CD8-positive, alpha-beta memory T cell (primary cell): ENCODE measurements around the gene ACADS. TPM values are rescaled to one million over a fixed set of nuclear protein-coding genes. Genes with fewer than 3 reads are reported as not detected.

Source experiments
- CTCF ChIA-PET: fragments of 350-600 bp; sonication (Branson Sonifier 250); formaldehyde crosslinking; loops from one replicate; lab custom pipeline; 2021; ENCODE audit warnings: antibody characterized with exemption; lab: Charles Lee
- POLR2A ChIA-PET: fragments of 350-600 bp; sonication (Branson Sonifier 250); formaldehyde crosslinking; loops from one replicate; lab custom pipeline; 2021; ENCODE audit warnings: antibody characterized with exemption; lab: Charles Lee
- DNase-seq, 5 donors: peaks; one replicate each; pipeline versions ENCODE4 v3.0.0 to v3.0.0-alpha.2; 2020 to 2022; ENCODE audit warnings: mixed read lengths in 1 of 5
- H3K27ac ChIP-seq: one replicate; pipeline ENCODE4 v1.7.0; 2013; ENCODE audit warnings: low read depth, mild to moderate bottlenecking, low read length, moderate library complexity
- H3K27me3 ChIP-seq: 2 replicates; pipeline ENCODE4 v1.7.0; 2013; ENCODE audit warnings: low read length, mild to moderate bottlenecking; ENCODE audit not compliant: insufficient read depth, poor library complexity, severe bottlenecking
- H3K36me3 ChIP-seq: 2 replicates; pipeline ENCODE4 v1.7.0; 2013; ENCODE audit warnings: mild to moderate bottlenecking, low read length, moderate library complexity; ENCODE audit not compliant: insufficient read depth
- H3K4me1 ChIP-seq: 2 replicates; pipeline ENCODE4 v1.7.0; 2013; ENCODE audit warnings: mild to moderate bottlenecking, low read length, moderate library complexity; ENCODE audit not compliant: insufficient read depth
- H3K4me3 ChIP-seq: 2 replicates; pipeline ENCODE4 v1.7.0; 2013; ENCODE audit warnings: mild to moderate bottlenecking, low read length
- H3K9me3 ChIP-seq: 2 replicates; pipeline ENCODE4 v1.7.0; 2013; ENCODE audit warnings: mild to moderate bottlenecking, low read length
- H3K27ac Mint-ChIP-seq, 8 donors: one replicate each; pipeline ENCODE4 v1.8.0; 2020 to 2021; ENCODE audit warnings: mixed read lengths in 8 of 8, mild to moderate bottlenecking in 6 of 8, inconsistent platforms in 3 of 8, moderate library complexity in 3 of 8
- H3K27me3 Mint-ChIP-seq, 2 donors: one replicate each; pipeline ENCODE4 v1.8.0; 2020 to 2021; ENCODE audit warnings: mixed read lengths in 2 of 2, mild to moderate bottlenecking in 1 of 2, moderate library complexity in 1 of 2
- H3K36me3 Mint-ChIP-seq, 3 donors: one replicate each; pipeline ENCODE4 v1.8.0; 2020 to 2021; ENCODE audit warnings: mixed read lengths in 3 of 3, inconsistent platforms in 1 of 3, mild to moderate bottlenecking in 1 of 3
- H3K4me1 Mint-ChIP-seq, 3 donors: one replicate each; pipeline ENCODE4 v1.8.0; 2020 to 2021; ENCODE audit warnings: mixed read lengths in 3 of 3, inconsistent platforms in 1 of 3, mild to moderate bottlenecking in 1 of 3
- H3K4me3 Mint-ChIP-seq, 7 donors: one replicate each; pipeline ENCODE4 v1.8.0; 2020 to 2021; ENCODE audit warnings: mixed read lengths in 7 of 7, mild to moderate bottlenecking in 6 of 7, moderate library complexity in 4 of 7, inconsistent platforms in 2 of 7
- H3K9me3 Mint-ChIP-seq, 5 donors: one replicate each; pipeline ENCODE4 v1.8.0; 2020 to 2022; ENCODE audit warnings: mixed read lengths in 5 of 5, mild to moderate bottlenecking in 3 of 5, moderate library complexity in 2 of 5, inconsistent platforms in 1 of 5
- polyA plus RNA-seq: library from polyadenylated mRNA; unstranded; fragments of 300-500 nt; fragmentation: Illumina TruSeq; gene quantifications from one replicate; pipeline ENCODE4 v1.2.3, GENCODE V29; 2021
- total RNA-seq, 2 experiments: library from RNA; stranded (reverse); gene quantifications; one replicate each; pipeline ENCODE4 v1.2.3, GENCODE V29; 2021

ACADS gene
- total and polyA plus RNA-seq, 3 experiments from 2014 or later = 11.2 to 19.7 (median 12.1) TPM

GRCh38 chr12:120690978-120691377, 34.6 kb upstream of the ACADS start:
- H3K4me1 ChIP-seq = peaks cover 27% of the 10 kb centered on the region
- H3K9me3 Mint-ChIP-seq = no peaks in the 10 kb centered on the region
- peaks cover 7 to 41% (median 9%) of the 10 kb centered on the region in 3 donors for H3K36me3 Mint-ChIP-seq
- peak overlapping the region in 1 of 7 donors; percentile 41 for H3K4me3 Mint-ChIP-seq
- no peak for DNase-seq
- peaks cover 52 to 64% (median 52%) of the 10 kb centered on the region in 3 donors for H3K4me1 Mint-ChIP-seq
- peaks cover 0 to 2% of the 10 kb centered on the region in 2 donors for H3K27me3 Mint-ChIP-seq
- POLR2A ChIA-PET = no interaction called here
- peak overlapping the region in 1 of 8 donors; percentile 56 for H3K27ac Mint-ChIP-seq
- H3K9me3 ChIP-seq = no peaks in the 10 kb centered on the region
- peaks cover 31% of the 10 kb centered on the region for H3K36me3 ChIP-seq
- H3K4me3 ChIP-seq = no peak overlapping the region
- no peak overlapping the region for H3K27ac ChIP-seq
- no peaks in the 10 kb centered on the region for H3K27me3 ChIP-seq
- CTCF ChIA-PET = no interaction called here

DNA sequence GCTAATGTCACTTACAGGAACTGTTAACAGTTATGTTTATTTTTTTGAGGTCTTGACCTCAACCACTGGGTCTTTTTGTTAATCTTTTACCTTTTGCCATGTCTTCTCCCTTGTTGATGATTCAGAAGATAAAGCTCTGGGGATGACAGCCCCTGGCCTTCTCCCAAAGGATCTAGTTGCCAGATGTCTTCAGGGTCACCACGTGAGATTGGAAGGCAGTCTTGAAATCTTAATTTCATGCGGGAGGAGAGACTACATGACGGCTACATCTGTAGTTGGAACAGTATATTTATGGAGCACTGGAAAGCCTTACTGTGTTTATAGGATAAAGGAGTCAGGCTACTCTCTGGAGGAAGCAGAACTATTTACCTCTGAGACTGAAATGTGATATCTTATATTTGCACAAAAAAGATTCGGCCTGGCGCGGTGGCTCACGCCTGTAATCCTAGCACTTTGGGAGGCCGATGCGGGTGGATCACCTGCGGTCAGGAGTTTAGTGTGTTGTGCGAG, 33.0 kb upstream of the ACADS start:
- ChIA-PET CTCF (interaction anchor here (1.6 kb wide), 1 partner anchor 18 kb away, joined by 3 read pairs; the partner anchor contains the start of gene UNC119B), POLR2A (no interaction called here)
- no peak for DNase-seq
- no peak overlapping the region for H3K4me3 ChIP-seq
- peaks cover 25% of the 10 kb centered on the region for H3K4me1 ChIP-seq
- no peaks in the 10 kb centered on the region for H3K9me3 ChIP-seq
- peaks cover 9 to 51% (median 19%) of the 10 kb centered on the region in 3 donors for H3K36me3 Mint-ChIP-seq
- H3K4me1 Mint-ChIP-seq = peaks cover 51 to 63% (median 52%) of the 10 kb centered on the region in 3 donors
- no peaks in the 10 kb centered on the region for H3K27me3 ChIP-seq
- peaks cover 43% of the 10 kb centered on the region for H3K36me3 ChIP-seq
- H3K4me3 Mint-ChIP-seq = peak overlapping the region in 1 of 7 donors; percentile 6
- H3K27ac Mint-ChIP-seq = peak overlapping the region in 3 of 8 donors; percentile 10 to 66 (median 57)
- no peaks in the 10 kb centered on the region for H3K9me3 Mint-ChIP-seq
- no peak overlapping the region for H3K27ac ChIP-seq
- peaks cover 0 to 2% of the 10 kb centered on the region in 2 donors for H3K27me3 Mint-ChIP-seq

DNA sequence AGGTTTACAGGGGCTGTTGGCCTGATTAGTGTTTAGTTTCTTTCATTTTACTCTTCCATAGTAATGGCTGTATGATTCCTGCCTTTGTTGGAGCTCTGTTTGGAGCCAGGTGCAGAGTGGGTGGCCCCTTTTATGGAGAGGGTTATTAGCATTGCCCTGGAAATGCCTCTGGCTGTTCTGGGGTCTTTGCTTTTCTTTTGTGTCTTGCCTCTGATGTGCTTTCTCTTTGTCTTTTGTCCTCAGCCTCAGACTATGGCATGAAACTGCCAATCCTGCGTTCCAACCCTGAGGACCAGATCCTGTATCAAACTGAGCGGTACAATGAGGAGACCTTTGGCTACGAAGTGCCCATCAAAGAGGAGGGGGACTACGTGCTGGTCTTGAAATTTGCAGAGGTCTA, 31.8 kb upstream of the ACADS start:
- H3K4me3 ChIP-seq = no peak overlapping the region

GRCh38 chr12:120696626-120697025, 29.0 kb upstream of the ACADS start:
- no peaks in the 10 kb centered on the region for H3K27me3 Mint-ChIP-seq
- H3K4me3 Mint-ChIP-seq = no peak overlapping the region
- CTCF ChIA-PET = interaction anchor here (4.1 kb wide), 1 partner anchor 49 kb away, joined by 19 read pairs; no protein-coding TSS in a partner anchor

More for the DNA sequence above, 31.8 kb upstream of the ACADS start:
- ChIA-PET POLR2A (no interaction called here), CTCF (interaction anchor here (0.5 to 1.2 kb wide), 2 partner anchors 47 to 207 kb away, joined by 3 read pairs; no protein-coding TSS in a partner anchor)
- peaks cover 9 to 64% (median 20%) of the 10 kb centered on the region in 3 donors for H3K36me3 Mint-ChIP-seq
- H3K4me3 Mint-ChIP-seq = peak overlapping the region in 1 of 7 donors; percentile 54
- H3K27ac Mint-ChIP-seq = peak overlapping the region in 2 of 8 donors; percentile 27 to 36
- no peak for DNase-seq
- H3K36me3 ChIP-seq = peaks cover 55% of the 10 kb centered on the region
- H3K27me3 ChIP-seq = no peaks in the 10 kb centered on the region
- H3K4me1 Mint-ChIP-seq = peaks cover 38 to 51% (median 39%) of the 10 kb centered on the region in 3 donors
- H3K27ac ChIP-seq = no peak overlapping the region
- peaks cover 0 to under 1% of the 10 kb centered on the region in 2 donors for H3K27me3 Mint-ChIP-seq
- no peaks in the 10 kb centered on the region for H3K9me3 ChIP-seq
- H3K9me3 Mint-ChIP-seq = no peaks in the 10 kb centered on the region
- peaks cover 16% of the 10 kb centered on the region for H3K4me1 ChIP-seq

GRCh38 chr12:120697344-120697743, 28.3 kb upstream of the ACADS start:
- ChIA-PET POLR2A (no interaction called here), CTCF (interaction anchor here (4.1 kb wide), 1 partner anchor 49 kb away, joined by 19 read pairs; no protein-coding TSS in a partner anchor)
- DNase-seq = no peak
- Mint-ChIP-seq H3K27ac (no peak overlapping the region), H3K4me3 (peak overlapping the region in 1 of 7 donors; percentile 75), H3K36me3 (peaks cover 9 to 95% (median 30%) of the 10 kb centered on the region in 3 donors), H3K27me3 (no peaks in the 10 kb centered on the region), H3K4me1 (peaks cover 7 to 18% (median 14%) of the 10 kb centered on the region in 3 donors), H3K9me3 (no peaks in the 10 kb centered on the region)
- no peak overlapping the region for H3K4me3 ChIP-seq
- no peak overlapping the region for H3K27ac ChIP-seq
- no peaks in the 10 kb centered on the region for H3K9me3 ChIP-seq
- H3K4me1 ChIP-seq = peaks cover 2% of the 10 kb centered on the region
- peaks cover 67% of the 10 kb centered on the region for H3K36me3 ChIP-seq
- H3K27me3 ChIP-seq = no peaks in the 10 kb centered on the region

More at GRCh38 chr12:120696626-120697025, 29.0 kb upstream of the ACADS start:
- Histone ChIP-seq H3K27me3 (no peaks in the 10 kb centered on the region), H3K9me3 (no peaks in the 10 kb centered on the region), H3K36me3 (peaks cover 67% of the 10 kb centered on the region), H3K4me3 (no peak overlapping the region), H3K4me1 (peaks cover 6% of the 10 kb centered on the region), H3K27ac (no peak overlapping the region)
- DNase-seq = no peak
- peaks cover 12 to 23% (median 18%) of the 10 kb centered on the region in 3 donors for H3K4me1 Mint-ChIP-seq
- POLR2A ChIA-PET = no interaction called here
- peaks cover 9 to 90% (median 27%) of the 10 kb centered on the region in 3 donors for H3K36me3 Mint-ChIP-seq
- no peak overlapping the region for H3K27ac Mint-ChIP-seq
- no peaks in the 10 kb centered on the region for H3K9me3 Mint-ChIP-seq

DNA sequence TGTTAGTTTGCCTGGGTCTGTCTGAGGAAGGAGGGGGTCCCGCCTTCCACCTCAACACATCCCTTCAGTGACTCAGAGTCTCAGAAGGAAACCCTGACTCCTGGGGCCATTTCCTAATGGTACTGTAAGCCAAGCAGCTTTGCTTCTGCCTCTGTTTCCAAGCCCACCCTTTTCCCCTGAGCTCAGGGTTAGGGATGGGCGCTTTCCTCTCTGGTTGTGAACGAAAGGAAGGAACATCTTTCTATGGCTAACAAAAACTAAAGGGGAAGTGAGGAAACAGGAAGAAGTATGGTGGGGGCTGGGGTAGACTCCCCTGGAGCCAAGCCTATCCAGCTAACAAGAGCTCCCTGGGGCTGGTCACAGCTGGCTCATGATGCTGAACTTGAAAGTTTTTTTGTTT, 27.0 kb upstream of the ACADS start:
- peaks cover 61% of the 10 kb centered on the region for H3K36me3 ChIP-seq
- H3K27me3 ChIP-seq = no peaks in the 10 kb centered on the region
- H3K4me1 Mint-ChIP-seq = peaks cover 0 to 5% (median 4%) of the 10 kb centered on the region in 3 donors
- H3K27me3 Mint-ChIP-seq = peaks cover 0 to under 1% of the 10 kb centered on the region in 2 donors
- peak overlapping the region in 1 of 8 donors; percentile 94 for H3K27ac Mint-ChIP-seq
- peaks cover 9 to 93% (median 28%) of the 10 kb centered on the region in 3 donors for H3K36me3 Mint-ChIP-seq
- no peak overlapping the region for H3K4me3 ChIP-seq
- H3K9me3 ChIP-seq = no peaks in the 10 kb centered on the region
- POLR2A ChIA-PET = no interaction called here
- CTCF ChIA-PET = interaction anchor here (1.7 to 4.1 kb wide), 2 partner anchors 13 to 51 kb away, joined by 4 to 19 read pairs; no protein-coding TSS in a partner anchor
- H3K4me3 Mint-ChIP-seq = no peak overlapping the region
- H3K27ac ChIP-seq = no peak overlapping the region
- no peaks in the 10 kb centered on the region for H3K9me3 Mint-ChIP-seq
- no peaks in the 10 kb centered on the region for H3K4me1 ChIP-seq
- DNase-seq = no peak

GRCh38 chr12:120699553-120699952, 26.1 kb upstream of the ACADS start:
- peaks cover 7 to 85% (median 28%) of the 10 kb centered on the region in 3 donors for H3K36me3 Mint-ChIP-seq
- H3K36me3 ChIP-seq = peaks cover 52% of the 10 kb centered on the region
- H3K9me3 ChIP-seq = no peaks in the 10 kb centered on the region
- DNase-seq = no peak
- CTCF ChIA-PET = interaction anchor here (0.9 to 4.1 kb wide), 3 partner anchors 15 to 115 kb away, joined by 3 to 19 read pairs (median 3); no protein-coding TSS in a partner anchor
- no peaks in the 10 kb centered on the region for H3K4me1 Mint-ChIP-seq
- POLR2A ChIA-PET = no interaction called here
- H3K27me3 Mint-ChIP-seq = peaks cover 0 to 2% of the 10 kb centered on the region in 2 donors
- H3K4me3 Mint-ChIP-seq = no peak overlapping the region
- no peak overlapping the region for H3K4me3 ChIP-seq
- no peaks in the 10 kb centered on the region for H3K4me1 ChIP-seq
- H3K9me3 Mint-ChIP-seq = no peaks in the 10 kb centered on the region
- no peak overlapping the region for H3K27ac ChIP-seq
- no peak overlapping the region for H3K27ac Mint-ChIP-seq
- no peaks in the 10 kb centered on the region for H3K27me3 ChIP-seq

DNA sequence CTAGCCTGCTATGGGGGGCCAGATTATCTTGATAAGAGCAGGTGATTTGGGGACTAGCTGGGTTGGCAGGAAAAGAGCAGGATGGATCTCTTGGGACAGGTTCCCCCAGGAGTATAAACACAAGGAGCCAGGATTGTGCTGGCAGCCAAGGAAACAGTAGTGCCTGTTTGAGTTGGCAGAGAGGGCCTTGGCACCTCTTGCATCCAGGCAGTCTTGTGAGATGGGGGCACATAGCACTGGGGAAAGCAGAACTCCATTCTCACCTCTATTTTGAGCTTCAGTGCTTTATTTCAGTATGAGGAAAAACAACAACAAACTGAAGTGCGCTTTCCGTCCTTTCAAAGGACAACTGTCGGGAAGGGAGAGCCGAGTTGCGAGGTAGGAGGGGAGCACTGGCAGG, 24.7 kb upstream of the ACADS start:
- Histone ChIP-seq H3K9me3 (no peaks in the 10 kb centered on the region), H3K36me3 (peaks cover 39% of the 10 kb centered on the region), H3K27me3 (no peaks in the 10 kb centered on the region), H3K4me3 (no peak overlapping the region), H3K27ac (no peak overlapping the region), H3K4me1 (no peaks in the 10 kb centered on the region)
- Mint-ChIP-seq H3K9me3 (no peaks in the 10 kb centered on the region), H3K27ac (peak overlapping the region in 2 of 8 donors; percentile 68 to 94), H3K4me1 (no peaks in the 10 kb centered on the region), H3K27me3 (peaks cover 0 to 2% of the 10 kb centered on the region in 2 donors), H3K36me3 (peaks cover 0 to 76% (median 24%) of the 10 kb centered on the region in 3 donors), H3K4me3 (no peak overlapping the region)
- ChIA-PET POLR2A (no interaction called here), CTCF (interaction anchor here (1.2 kb wide), 1 partner anchor 116 kb away, joined by 3 read pairs; no protein-coding TSS in a partner anchor)
- DNase-seq = no peak
